ENCODE measurements around the gene PEDS1.

Gene PEDS1

GRCh38 chr20:50188879-50189680 is 35.6 kb upstream of the PEDS1 start (continued):
- TF ChIP-seq BCL6B (tag by site-specific recombination; IDR thresholded peaks at IDR 0.05), result no peak
- TF ChIP-seq ZNF555 (tag by site-specific recombination; conservative IDR thresholded peaks at IDR 0.05), result no peak
- TF ChIP-seq ZNF37A (tag by site-specific recombination; IDR thresholded peaks at IDR 0.05), result no peak
- TF ChIP-seq ZNF155 (tag by site-specific recombination; IDR thresholded peaks at IDR 0.05), result no peak
- TF ChIP-seq ZNF248 (tag by site-specific recombination; IDR thresholded peaks at IDR 0.05), result no peak
- no peak for TF ChIP-seq ZNF449 (tag by site-specific recombination; IDR thresholded peaks at IDR 0.05)
- TF ChIP-seq ZIC2 (tag by site-specific recombination; IDR thresholded peaks at IDR 0.05), result peak; percentile 55
- no peak for TF ChIP-seq KLF17 (tag by site-specific recombination; IDR thresholded peaks at IDR 0.05)
- no peak for TF ChIP-seq ZBTB17 (tag by site-specific recombination; IDR thresholded peaks at IDR 0.05)
- no peak for TF ChIP-seq PRDM4 (tag by site-specific recombination; IDR thresholded peaks at IDR 0.05)
- TF ChIP-seq ZBTB6 (tag by site-specific recombination; IDR thresholded peaks at IDR 0.05), result no peak
- no peak for TF ChIP-seq ZNF398 (tag by site-specific recombination; IDR thresholded peaks at IDR 0.05)
- no peak for TF ChIP-seq ZNF610 (tag by site-specific recombination; IDR thresholded peaks at IDR 0.05; ENCODE audit: borderline replicate concordance)
- 0 out of 2 replicates have a peak, but pooled peaks have one; percentile 20 for TF ChIP-seq ZNF76 (tag by site-specific recombination; IDR thresholded peaks at IDR 0.05; ENCODE audit: borderline replicate concordance, low read depth)
- TF ChIP-seq ZNF169 (tag by site-specific recombination; IDR thresholded peaks at IDR 0.05), result no peak
- TF ChIP-seq ZNF580 (tag by site-specific recombination; IDR thresholded peaks at IDR 0.05), result no peak
- no peak for TF ChIP-seq EGR2 (tag by site-specific recombination; IDR thresholded peaks at IDR 0.05; ENCODE audit: low read depth)
- no peak for TF ChIP-seq ZBTB44 (tag by site-specific recombination; IDR thresholded peaks at IDR 0.05)
- no peak for TF ChIP-seq BCL11A (tag by site-specific recombination; IDR thresholded peaks at IDR 0.05; ENCODE audit: low read depth)
- TF ChIP-seq ZNF624 (tag by site-specific recombination; IDR thresholded peaks at IDR 0.05), result no peak
- TF ChIP-seq SCRT2 (tag by site-specific recombination; IDR thresholded peaks at IDR 0.05), result no peak
- 0 out of 2 replicates have a peak, but pooled peaks have one; percentile 11 for TF ChIP-seq ZBTB8A (tag by site-specific recombination; IDR thresholded peaks at IDR 0.05)
- 0 out of 2 replicates have a peak, but pooled peaks have one; percentile 18 for TF ChIP-seq SP3 (tag by site-specific recombination; IDR thresholded peaks at IDR 0.05)
- TF ChIP-seq SP2 (tag by site-specific recombination; IDR thresholded peaks at IDR 0.05), result peak; percentile 46
